ENCODE measurements around the gene ELFN1.

DNA sequence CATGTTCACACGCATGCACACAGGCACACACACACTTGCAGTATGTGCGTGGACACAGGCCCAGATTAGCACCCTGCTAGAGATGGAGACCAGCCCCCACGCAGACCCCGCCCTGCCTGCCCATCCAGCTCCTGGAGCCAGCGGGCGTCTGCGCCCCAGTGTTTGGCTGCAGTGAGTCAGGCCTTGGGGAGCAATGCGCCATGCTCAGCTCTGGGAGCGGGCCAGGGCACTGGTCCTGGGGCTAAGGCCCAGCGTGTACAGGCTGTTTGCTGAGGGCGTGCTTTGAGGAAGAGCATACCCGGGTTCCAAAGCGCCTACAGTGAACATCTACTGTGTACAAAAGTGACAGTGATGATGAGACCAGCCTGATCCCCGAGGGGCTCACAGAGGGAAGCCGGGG, 16.0 kb upstream of the ELFN1 start:
- no peak for TF ChIP-seq POLR2A (IDR thresholded peaks at IDR 0.05)
- TF ChIP-seq, protein P1, sequence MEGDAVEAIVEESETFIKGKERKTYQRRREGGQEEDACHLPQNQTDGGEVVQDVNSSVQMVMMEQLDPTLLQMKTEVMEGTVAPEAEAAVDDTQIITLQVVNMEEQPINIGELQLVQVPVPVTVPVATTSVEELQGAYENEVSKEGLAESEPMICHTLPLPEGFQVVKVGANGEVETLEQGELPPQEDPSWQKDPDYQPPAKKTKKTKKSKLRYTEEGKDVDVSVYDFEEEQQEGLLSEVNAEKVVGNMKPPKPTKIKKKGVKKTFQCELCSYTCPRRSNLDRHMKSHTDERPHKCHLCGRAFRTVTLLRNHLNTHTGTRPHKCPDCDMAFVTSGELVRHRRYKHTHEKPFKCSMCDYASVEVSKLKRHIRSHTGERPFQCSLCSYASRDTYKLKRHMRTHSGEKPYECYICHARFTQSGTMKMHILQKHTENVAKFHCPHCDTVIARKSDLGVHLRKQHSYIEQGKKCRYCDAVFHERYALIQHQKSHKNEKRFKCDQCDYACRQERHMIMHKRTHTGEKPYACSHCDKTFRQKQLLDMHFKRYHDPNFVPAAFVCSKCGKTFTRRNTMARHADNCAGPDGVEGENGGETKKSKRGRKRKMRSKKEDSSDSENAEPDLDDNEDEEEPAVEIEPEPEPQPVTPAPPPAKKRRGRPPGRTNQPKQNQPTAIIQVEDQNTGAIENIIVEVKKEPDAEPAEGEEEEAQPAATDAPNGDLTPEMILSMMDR (IDR thresholded peaks at IDR 0.05): no peak

Data from esophagus squamous epithelium (tissue), 4 donors.